Small intestine (tissue), 7 donors: ENCODE results near the gene WDR18. TPM values are rescaled to one million over a fixed set of nuclear protein-coding genes. Genes with fewer than 3 reads are reported as not detected.

Source experiments
- DNase-seq, 2 donors: peaks; one replicate each; pipeline versions ENCODE4 v3.0.0 to v3.0.0-alpha.2; 2013
- FAIRE-seq: peaks from 2 replicates; lab custom pipeline; 2012; peaks lifted over from hg19 to GRCh38; lab: Jason Lieb, UNC
- H3K27ac ChIP-seq, 3 donors: one replicate each; pipeline ENCODE4 v1.5.1; 2013; ENCODE audit warnings: low read length in 2 of 3, mild to moderate bottlenecking in 2 of 3, control low read depth in 1 of 3, inconsistent platforms in 1 of 3, low read depth in 1 of 3, moderate library complexity in 1 of 3
- H3K27me3 ChIP-seq, 3 donors: one replicate each; pipeline ENCODE4 v1.6.1; 2013; ENCODE audit warnings: low read length in 3 of 3, inconsistent platforms in 1 of 3; ENCODE audit not compliant: control insufficient read depth in 3 of 3, insufficient read depth in 3 of 3
- H3K36me3 ChIP-seq, 3 donors: one replicate each; pipeline ENCODE4 v1.6.1; 2013; ENCODE audit warnings: low read length in 3 of 3, inconsistent platforms in 1 of 3, low read depth in 1 of 3, mild to moderate bottlenecking in 1 of 3, moderate library complexity in 1 of 3; ENCODE audit not compliant: control insufficient read depth in 3 of 3, insufficient read depth in 2 of 3
- H3K4me1 ChIP-seq, 3 donors: one replicate each; pipeline ENCODE4 v1.6.1; 2013; ENCODE audit warnings: low read length in 2 of 3, inconsistent platforms in 1 of 3, low read depth in 1 of 3, mild to moderate bottlenecking in 1 of 3, moderate library complexity in 1 of 3; ENCODE audit not compliant: control insufficient read depth in 3 of 3, insufficient read depth in 2 of 3
- H3K4me3 ChIP-seq, 3 donors: one replicate each; pipeline ENCODE4 v1.5.1; 2013; ENCODE audit warnings: low read length in 3 of 3, control low read depth in 1 of 3, inconsistent platforms in 1 of 3, low read depth in 1 of 3, mild to moderate bottlenecking in 1 of 3, moderate library complexity in 1 of 3
- H3K9me3 ChIP-seq, 2 donors: one replicate each; pipeline ENCODE4 v1.6.1; 2013; ENCODE audit warnings: low read depth in 1 of 2, low read length in 1 of 2; ENCODE audit not compliant: control insufficient read depth in 2 of 2, insufficient read depth in 1 of 2
- WGBS, 3 donors: extraction: QIAGEN DNeasy Blood & Tissue Kit; methylation state at CpG; one replicate each; pipeline ENCODE4 v1.1.7; 2013; 5-methylcytosine and 5-hydroxymethylcytosine counted together
- polyA plus RNA-seq, 4 donors: library from polyadenylated mRNA; stranded (reverse) in 3 of 4; unstranded in 1 of 4; fragments of 200-250 nt in 3 of 4; fragments of 120-200 nt in 1 of 4; gene quantifications; one replicate each; pipeline versions ENCODE4 v1.2.1 to v1.2.3, GENCODE V29; 2013
- donor health status: healthy with polysubstance abuse.
- donor health status: control.
- donor health status: control.
- donor health status: Bipolar disorder and iron deficiency.
- donor health status: healthy.

Gene WDR18
- polyA plus RNA-seq, 4 donors = 33.4 to 70.8 (median 57.5) TPM

- FAIRE-seq (no peak), DNase-seq (peak; percentile 58 to 98)
- 9 to 19% (median 12%) methylated on average over 15 to 21 of the region's 21 CpGs for WGBS, 3 donors
- peaks cover 5 to 87% (median 11%) of the 10 kb centered on the region in 3 donors for H3K4me1 ChIP-seq
- peak overlapping the region in 1 of 3 donors; percentile 54 for H3K4me3 ChIP-seq
- peaks cover 0 to 93% (median 0%) of the 10 kb centered on the region in 3 donors for H3K36me3 ChIP-seq
- H3K27ac ChIP-seq = peak overlapping the region in 2 of 3 donors; percentile 2 to 100
- no peaks in the 10 kb centered on the region for H3K27me3 ChIP-seq
- no peaks in the 10 kb centered on the region for H3K9me3 ChIP-seq
These were observed 31.3 kb upstream of the WDR18 start for GRCh38 chr19:952680-953444.

DNA sequence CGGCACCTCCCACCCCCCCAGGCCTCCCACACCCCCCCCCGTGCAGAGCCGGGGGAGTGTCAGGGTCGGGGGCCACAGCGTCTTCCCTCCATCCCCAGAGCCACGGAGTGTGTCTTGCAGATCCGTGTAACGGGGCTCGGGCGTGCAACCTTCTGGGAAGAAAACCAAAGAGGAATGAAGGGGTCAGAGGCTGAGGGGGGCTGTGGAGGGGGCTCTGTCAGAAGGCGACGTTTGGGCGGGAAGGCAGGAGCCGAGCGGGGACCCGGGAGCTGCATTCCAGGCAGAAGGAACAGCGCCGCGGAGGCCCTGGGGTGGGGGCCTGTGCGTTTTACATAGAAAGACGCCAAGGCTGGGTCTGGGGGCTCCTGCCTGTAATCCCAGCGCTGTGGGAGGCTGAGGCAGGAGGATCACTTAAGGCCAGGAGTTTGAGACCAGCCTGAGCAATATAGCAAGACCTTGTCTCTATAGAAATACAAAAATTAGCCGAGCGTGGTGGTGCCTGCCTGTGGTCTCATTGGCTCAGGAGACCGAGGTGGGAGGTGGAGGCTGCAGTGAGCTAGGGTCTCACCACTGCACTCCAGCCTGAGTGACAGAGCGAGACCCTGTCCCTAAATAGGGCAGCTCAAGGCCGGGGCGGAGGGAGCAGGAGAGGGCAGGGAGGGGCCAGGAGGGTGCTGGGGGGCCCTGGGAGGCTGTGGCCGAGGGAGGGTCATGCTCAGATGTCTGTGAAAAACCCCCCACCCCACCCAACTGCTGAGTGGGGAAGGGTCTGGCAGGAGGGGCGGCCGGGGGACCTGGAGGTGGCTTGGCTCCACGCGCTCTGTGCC is 30.5 kb upstream of the WDR18 start:
- WGBS, 3 donors = 34 to 46% (median 45%) methylated on average over 32 to 33 of the region's 33 CpGs
- peak overlapping the region in 1 of 3 donors; percentile 100 for H3K27ac ChIP-seq

DNA sequence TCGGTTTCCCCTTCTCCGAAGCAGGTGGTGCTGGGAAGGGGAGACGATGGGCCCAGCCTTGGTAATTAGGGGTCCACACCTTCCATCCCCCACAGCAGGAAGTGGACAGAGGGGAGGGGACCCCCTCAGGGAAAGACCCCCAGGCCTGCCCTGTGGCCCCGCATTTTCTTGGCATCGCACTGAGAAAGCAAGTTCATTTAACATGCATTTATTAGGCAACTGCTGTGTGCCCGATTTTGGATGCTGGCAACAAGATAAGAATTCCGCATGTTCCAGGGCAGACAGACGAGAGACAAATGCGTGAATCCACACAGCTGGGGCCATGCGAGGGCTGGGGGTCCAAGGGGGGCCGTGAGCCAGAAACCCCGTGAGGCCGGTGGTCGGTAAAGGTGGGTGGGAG is 29.9 kb upstream of the WDR18 start:
- H3K27me3 ChIP-seq = no peaks in the 10 kb centered on the region
- no peaks in the 10 kb centered on the region for H3K9me3 ChIP-seq
- FAIRE-seq (no peak), DNase-seq (no peak)
- peak overlapping the region in 1 of 3 donors; percentile 54 for H3K4me3 ChIP-seq
- H3K4me1 ChIP-seq = peaks cover 5 to 78% (median 11%) of the 10 kb centered on the region in 3 donors
- WGBS, 3 donors = 63 to 72% (median 65%) methylated on average over 14 of the region's 14 CpGs
- H3K36me3 ChIP-seq = peaks cover 0 to 92% (median 0%) of the 10 kb centered on the region in 3 donors
- peak overlapping the region in 1 of 3 donors; percentile 100 for H3K27ac ChIP-seq

More for the DNA sequence above, 30.5 kb upstream of the WDR18 start:
- H3K27me3 ChIP-seq = no peaks in the 10 kb centered on the region
- H3K4me1 ChIP-seq = peaks cover 5 to 83% (median 11%) of the 10 kb centered on the region in 3 donors
- no peak for FAIRE-seq
- H3K4me3 ChIP-seq = peak overlapping the region in 1 of 3 donors; percentile 54
- peaks cover 0 to 92% (median 0%) of the 10 kb centered on the region in 3 donors for H3K36me3 ChIP-seq
- peak in 1 of 2 donors; percentile 35 for DNase-seq
- H3K9me3 ChIP-seq = no peaks in the 10 kb centered on the region

GRCh38 chr19:954672-955494 is 29.3 kb upstream of the WDR18 start:
- H3K27ac ChIP-seq = peak overlapping the region in 1 of 3 donors; percentile 100
- H3K36me3 ChIP-seq = peaks cover 0 to 92% (median 0%) of the 10 kb centered on the region in 3 donors
- H3K9me3 ChIP-seq = no peaks in the 10 kb centered on the region
- no peaks in the 10 kb centered on the region for H3K27me3 ChIP-seq
- FAIRE-seq (no peak), DNase-seq (peak in 1 of 2 donors; percentile 84)
- H3K4me3 ChIP-seq = peak overlapping the region in 1 of 3 donors; percentile 54
- peaks cover 5 to 74% (median 11%) of the 10 kb centered on the region in 3 donors for H3K4me1 ChIP-seq
- WGBS, 3 donors = 72 to 76% (median 73%) methylated on average over 35 to 43 of the region's 43 CpGs

DNA sequence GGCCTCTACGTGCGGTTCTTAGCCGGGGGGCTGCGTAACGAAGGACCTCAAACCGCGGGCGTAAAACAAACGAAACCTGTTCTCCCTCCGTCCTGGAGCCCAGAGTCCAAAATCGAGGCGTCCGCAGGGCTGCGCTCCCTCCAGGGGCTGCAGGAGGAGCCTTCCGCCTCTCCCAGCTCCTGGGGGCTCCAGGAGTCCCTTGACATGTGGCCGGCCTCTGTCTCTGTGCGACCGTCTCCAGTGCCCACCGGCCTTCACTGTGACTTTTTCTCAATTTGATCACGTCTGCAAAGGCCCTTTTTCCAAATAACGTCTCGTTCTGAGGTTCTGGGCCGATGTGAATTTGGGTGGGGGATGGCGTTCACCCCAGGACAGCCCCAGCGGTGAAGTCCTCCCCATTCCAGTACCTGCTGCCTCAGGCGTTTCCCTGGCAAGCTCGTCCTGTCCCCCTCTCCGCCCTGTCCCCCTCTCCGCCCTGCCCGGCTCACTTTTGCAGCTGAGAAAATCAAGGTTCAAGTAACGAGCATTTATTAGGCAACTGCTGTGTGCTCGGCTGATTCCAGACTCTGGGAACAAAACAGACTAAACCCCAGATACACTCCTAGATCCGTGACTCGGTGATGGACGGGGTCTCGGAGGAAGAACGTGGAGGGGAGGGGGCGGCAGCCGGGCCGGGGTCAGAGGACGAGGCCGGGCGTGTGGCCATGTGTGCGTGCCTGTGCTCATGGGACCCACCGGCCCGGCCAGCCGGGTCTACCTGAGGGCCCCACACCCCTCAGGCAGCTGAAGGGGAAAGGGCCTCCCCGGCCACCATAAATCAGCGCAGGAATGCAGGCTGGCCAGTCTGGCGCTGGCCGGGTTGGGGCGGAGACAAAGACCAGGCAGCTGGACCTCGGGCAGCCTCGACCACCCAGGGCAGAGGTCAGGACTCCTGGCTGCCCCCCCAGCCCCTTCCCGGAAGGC is 28.1 kb upstream of the WDR18 start:
- Histone ChIP-seq H3K4me1 (peaks cover 5 to 78% (median 11%) of the 10 kb centered on the region in 3 donors), H3K9me3 (no peaks in the 10 kb centered on the region), H3K36me3 (peaks cover 0 to 93% (median 0%) of the 10 kb centered on the region in 3 donors), H3K4me3 (peak overlapping the region in 1 of 3 donors; percentile 54), H3K27ac (peak overlapping the region in 1 of 3 donors; percentile 100), H3K27me3 (no peaks in the 10 kb centered on the region)
- FAIRE-seq (no peak), DNase-seq (peak in 1 of 2 donors; percentile 89)
- WGBS, 3 donors = 54 to 76% (median 60%) methylated on average over 49 to 55 of the region's 55 CpGs

GRCh38 chr19:956766-957440 is 27.2 kb upstream of the WDR18 start:
- H3K27me3 ChIP-seq = no peaks in the 10 kb centered on the region
- H3K9me3 ChIP-seq = no peaks in the 10 kb centered on the region
- H3K27ac ChIP-seq = peak overlapping the region in 1 of 3 donors; percentile 100
- H3K4me3 ChIP-seq = peak overlapping the region in 1 of 3 donors; percentile 54
- peaks cover 0 to 94% (median 0%) of the 10 kb centered on the region in 3 donors for H3K36me3 ChIP-seq
- no peak for FAIRE-seq
- 28 to 57% (median 50%) methylated on average over 24 to 27 of the region's 27 CpGs for WGBS, 3 donors
- peaks cover 5 to 79% (median 11%) of the 10 kb centered on the region in 3 donors for H3K4me1 ChIP-seq
- DNase-seq = peak in 1 of 2 donors; percentile 84
